ENCODE measurements around the gene RANGAP1. TPM values are rescaled to one million over a fixed set of nuclear protein-coding genes. Genes with fewer than 3 reads are reported as not detected.

Gene RANGAP1
- total and polyA plus RNA-seq, 2 of the 13 experiments (the other 11 are each of a cell fraction or from before 2014, with no cell fraction given): 51.8 to 83.9 TPM

- TF ChIP-seq GPBP1L1 (CRISPR knock-in tag; IDR thresholded peaks at IDR 0.05) (no peak), RORA (CRISPR knock-in tag; IDR thresholded peaks at IDR 0.05) (no peak), ZNF557 (CRISPR knock-in tag; IDR thresholded peaks at IDR 0.05) (no peak), BCL6 (CRISPR knock-in tag; IDR thresholded peaks at IDR 0.05) (no peak), ZFP41 (CRISPR knock-in tag; IDR thresholded peaks at IDR 0.05; ENCODE audit: borderline replicate concordance) (0 out of 2 replicates have a peak, but pooled peaks have one; percentile 46), MXD1 (CRISPR knock-in tag; IDR thresholded peaks at IDR 0.05) (no peak), NR2F6 (IDR thresholded peaks at IDR 0.05) (peak; percentile 21; the same call in 1 of the 2 replicates), NR2F6 (CRISPR knock-in tag; IDR thresholded peaks at IDR 0.05) (peak; percentile 57; the same call in 1 of the 2 replicates), KDM1A (CRISPR knock-in tag; IDR thresholded peaks at IDR 0.05) (no peak), ZFYVE20 (CRISPR knock-in tag; IDR thresholded peaks at IDR 0.05; ENCODE audit: borderline replicate concordance, low read depth) (0 out of 2 replicates have a peak, but pooled peaks have one; percentile 24), FUBP1 (CRISPR knock-in tag; IDR thresholded peaks at IDR 0.05; ENCODE audit: borderline replicate concordance) (no peak), SIX4 (CRISPR knock-in tag; IDR thresholded peaks at IDR 0.05) (peak; percentile 55; the same call in 1 of the 2 replicates), ZBTB14 (CRISPR knock-in tag; IDR thresholded peaks at IDR 0.05) (peak; percentile 62; the same call in 1 of the 2 replicates), POGZ (CRISPR knock-in tag; IDR thresholded peaks at IDR 0.05) (peak; percentile 55), SRSF9 (IDR thresholded peaks at IDR 0.05; ENCODE audit: borderline replicate concordance, insufficient read depth, low read depth, low read length, poor library complexity, severe bottlenecking) (no peak), GRHL1 (CRISPR knock-in tag; conservative IDR thresholded peaks at IDR 0.05) (no peak), GABPB1 (CRISPR knock-in tag; IDR thresholded peaks at IDR 0.05) (peak; percentile 64; the same call in 1 of the 2 replicates), ZC3H4 (CRISPR knock-in tag; IDR thresholded peaks at IDR 0.05; ENCODE audit: borderline replicate concordance) (no peak), ZNF576 (CRISPR knock-in tag; IDR thresholded peaks at IDR 0.05) (no peak)
These were observed 88.7 kb downstream of the RANGAP1 start (continued) for GRCh38 chr22:41197038-41197972.
